DND-41 (cell line): ENCODE data around the gene CYB561A3.

ENCODE experiments used
- CTCF ChIP-seq: IDR thresholded peaks from 2 replicates; pipeline ENCODE4 v1.5.1; 2012; ENCODE audit warnings: borderline replicate concordance, low read length, moderate library complexity, mild to moderate bottlenecking; ENCODE audit not compliant: poor library complexity, severe bottlenecking; ENCODE audit errors: extremely low read depth
- EZH2 ChIP-seq: IDR thresholded peaks from 3 replicates; pipeline ENCODE4 v1.6.1; 2012; ENCODE audit warnings: borderline replicate concordance, low read depth, mild to moderate bottlenecking, moderate library complexity, low read length, inconsistent platforms; ENCODE audit not compliant: severe bottlenecking

GRCh38 chr11:61341706-61342105 lies 20.0 kb downstream of the CYB561A3 start:
- TF ChIP-seq CTCF (no peak), EZH2 (no peak)
